ENCODE results near the gene RSRC1.
"Not testable (repeated sequence)": the region's sequence is repeated elsewhere in the genome, so short reads cannot be mapped to it uniquely, and the experiment has no call there.

The RSRC1 gene

DNA sequence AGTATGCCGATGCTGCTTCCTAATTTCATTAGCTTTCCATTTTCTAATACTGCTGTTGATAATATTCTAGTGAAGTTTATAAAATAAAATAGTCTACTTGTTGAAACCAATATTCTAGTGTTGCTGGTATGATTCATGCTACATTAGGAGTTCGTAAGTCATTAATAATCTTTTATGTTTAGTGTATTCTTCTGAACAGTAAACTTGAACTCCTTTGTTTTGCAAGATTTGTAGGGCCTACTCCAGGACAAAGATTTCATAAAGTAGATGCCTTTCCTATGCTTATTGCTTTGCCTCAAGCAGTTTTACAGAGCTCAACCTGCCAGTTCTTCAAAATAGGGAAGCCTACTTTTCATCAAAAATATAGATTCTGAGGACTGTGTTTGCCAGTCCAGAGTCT lies 111.5 kb downstream of the RSRC1 start:
- DNase-seq (ENCODE audit: low read depth in 2 of 2) = no peak

- no peak for DNase-seq (ENCODE audit: low read depth in 2 of 2)
Observed at GRCh38 chr3:158226429-158226828, 116.5 kb downstream of the RSRC1 start.

DNA sequence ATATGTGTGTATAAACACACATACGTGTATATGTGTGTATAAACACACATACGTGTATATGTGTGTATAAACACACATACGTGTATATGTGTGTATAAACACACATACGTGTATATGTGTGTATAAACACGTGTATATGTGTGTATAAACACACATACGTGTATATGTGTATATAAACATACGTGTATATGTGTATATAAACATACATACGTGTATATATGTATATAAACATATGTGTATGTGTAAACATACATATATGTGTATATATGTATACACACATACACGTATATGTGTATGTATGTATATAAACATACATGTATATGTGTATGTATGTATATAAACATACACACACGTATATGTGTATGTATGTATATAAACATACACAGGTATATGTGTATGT lies 119.1 kb downstream of the RSRC1 start:
- not testable (repeated sequence) for DNase-seq (ENCODE audit: low read depth in 2 of 2)

- no peak for DNase-seq (ENCODE audit: low read depth in 2 of 2)
Observed at GRCh38 chr3:158233791-158234190, 123.9 kb downstream of the RSRC1 start.

- no peak for DNase-seq (ENCODE audit: low read depth in 2 of 2)
Observed at GRCh38 chr3:158244274-158244673, 134.4 kb downstream of the RSRC1 start.

GRCh38 chr3:158247288-158247687 lies 137.4 kb downstream of the RSRC1 start:
- no peak for DNase-seq (ENCODE audit: low read depth in 2 of 2)

DNA sequence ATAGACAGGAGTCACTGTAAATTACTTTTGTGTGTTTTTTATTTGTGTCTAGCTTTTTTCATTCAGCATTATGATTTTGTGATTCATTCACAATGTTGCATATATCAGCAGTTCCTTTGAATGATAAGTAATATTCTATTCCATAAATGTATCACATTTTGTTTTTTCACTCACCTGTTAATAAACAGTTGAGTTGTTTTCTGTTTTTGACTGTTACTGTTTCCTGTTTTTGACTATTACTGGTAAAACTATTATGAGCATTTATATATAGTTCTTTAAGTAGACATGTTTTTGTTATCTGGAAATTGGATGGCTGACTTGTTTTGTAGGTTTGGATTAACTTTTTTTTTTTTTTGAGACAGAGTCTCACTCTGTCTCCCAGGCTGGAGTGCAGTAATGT lies 138.4 kb downstream of the RSRC1 start:
- DNase-seq (ENCODE audit: low read depth in 2 of 2) = no peak

GRCh38 chr3:158249183-158249582 lies 139.3 kb downstream of the RSRC1 start:
- DNase-seq (ENCODE audit: low read depth in 2 of 2) = no peak

DNA sequence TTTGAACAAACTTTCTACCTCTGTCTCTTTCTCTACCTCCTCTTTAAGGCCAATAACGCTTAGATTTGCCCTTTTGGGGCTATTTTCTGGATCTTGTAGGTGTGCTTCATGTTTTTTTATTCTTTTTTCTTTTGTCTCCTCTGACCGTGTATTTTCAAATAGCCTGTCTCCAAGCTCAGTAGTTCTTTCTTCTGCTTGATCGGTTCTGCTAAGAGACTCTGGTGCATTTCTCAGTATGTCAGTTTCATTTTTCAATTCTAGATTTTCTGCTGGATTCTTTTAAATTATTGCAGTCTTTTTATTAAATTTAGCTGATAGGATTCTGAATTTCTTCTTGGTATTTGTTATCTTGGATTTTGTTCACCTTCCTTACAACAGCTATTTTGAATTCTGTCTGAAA lies 148.7 kb downstream of the RSRC1 start:
- DNase-seq (ENCODE audit: low read depth in 2 of 2) = no peak

GRCh38 chr3:158260392-158260791 lies 150.5 kb downstream of the RSRC1 start:
- DNase-seq (ENCODE audit: low read depth in 2 of 2) = no peak

DNA sequence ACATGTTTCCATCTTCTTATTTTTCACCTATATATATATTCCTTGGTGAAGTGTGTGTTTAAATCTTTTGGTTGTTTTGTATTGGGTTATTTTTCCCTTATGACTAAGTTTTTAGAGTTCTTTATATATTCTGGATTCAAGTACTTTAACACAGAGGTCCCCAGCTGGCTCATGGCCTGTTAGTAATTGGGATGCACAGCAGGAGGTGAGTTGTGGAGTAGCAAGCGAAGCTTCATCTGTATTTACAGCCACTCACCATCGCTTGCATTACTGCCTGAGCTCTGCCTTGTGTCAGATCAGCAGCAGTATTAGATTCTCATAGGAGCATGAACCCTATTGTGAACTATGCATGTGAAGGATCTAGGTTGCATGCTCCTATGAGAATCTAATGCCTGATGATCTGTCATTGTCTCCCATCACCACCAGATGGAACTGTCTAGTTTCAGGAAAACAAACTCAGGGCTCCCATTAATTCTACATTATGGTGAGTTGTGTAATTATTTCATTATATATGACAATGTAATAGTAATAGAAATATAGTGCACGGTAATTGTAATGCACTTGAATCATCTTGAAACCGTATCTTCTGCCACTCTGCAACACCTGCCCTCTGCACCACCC lies 151.6 kb downstream of the RSRC1 start:
- DNase-seq (ENCODE audit: low read depth in 2 of 2) = no peak

GRCh38 chr3:158264894-158265293 lies 155.0 kb downstream of the RSRC1 start:
- DNase-seq (ENCODE audit: low read depth in 2 of 2) = no peak

DNA sequence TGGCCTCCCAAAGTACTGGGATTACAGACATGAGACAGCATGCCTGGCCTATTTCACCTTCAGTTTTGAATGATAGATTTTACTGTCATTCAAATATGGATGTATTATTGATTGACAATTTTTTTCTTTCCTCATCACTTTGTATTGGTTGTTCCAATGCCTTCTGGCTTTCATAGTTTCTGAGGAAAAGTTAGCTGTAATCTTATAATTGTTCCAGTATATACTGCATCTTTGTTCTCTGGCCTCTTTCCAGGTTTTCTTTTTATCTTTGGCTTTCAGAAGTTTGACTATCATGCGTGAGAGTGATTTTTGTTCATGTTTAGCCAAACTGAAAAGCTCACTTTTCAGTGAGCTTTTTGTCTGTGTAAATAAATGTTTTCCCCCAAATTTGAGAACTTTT lies 157.1 kb downstream of the RSRC1 start:
- DNase-seq (ENCODE audit: low read depth in 2 of 2) = no peak

GRCh38 chr3:158269942-158270341 lies 160.1 kb downstream of the RSRC1 start:
- DNase-seq (ENCODE audit: low read depth in 2 of 2) = no peak

DNA sequence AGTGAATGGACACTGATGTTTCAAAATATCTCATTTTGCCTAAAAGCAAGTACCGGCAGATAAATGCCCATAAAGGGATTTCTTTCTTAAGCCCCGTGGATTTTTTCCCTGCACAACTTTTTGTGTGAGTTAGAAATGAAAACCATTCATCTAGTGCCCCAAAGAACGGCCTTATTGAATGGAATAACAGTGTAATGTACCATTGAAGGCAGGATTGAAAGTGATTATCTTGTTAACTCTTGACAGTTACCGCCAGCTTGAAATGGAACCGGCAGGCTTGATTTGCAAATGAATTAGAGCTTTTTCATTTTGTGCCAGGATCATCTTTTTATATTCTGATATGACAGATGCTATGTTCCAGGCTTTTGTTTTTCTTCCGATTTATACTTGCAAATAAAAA lies 162.2 kb downstream of the RSRC1 start:
- DNase-seq (ENCODE audit: low read depth in 2 of 2) = no peak

GRCh38 chr3:158273656-158274055 lies 163.8 kb downstream of the RSRC1 start:
- no peak for DNase-seq (ENCODE audit: low read depth in 2 of 2)

DNA sequence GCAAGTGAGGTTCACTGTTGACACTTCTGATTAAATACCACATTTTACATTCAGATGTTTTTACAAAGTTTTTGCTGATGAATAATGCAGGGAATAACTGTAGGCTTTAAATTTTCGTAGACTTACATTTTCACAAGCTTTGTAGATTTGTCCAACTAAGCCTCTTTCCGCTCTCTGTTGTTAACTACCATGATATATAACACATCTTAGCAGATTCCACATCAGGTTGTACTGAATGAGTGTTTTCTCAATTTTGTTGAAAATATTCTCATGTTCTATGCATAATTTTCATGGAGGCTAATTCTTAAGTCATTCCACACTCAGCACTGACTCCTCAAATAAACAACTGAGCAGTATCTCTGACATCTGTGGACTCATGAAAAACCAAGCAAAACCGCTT lies 168.3 kb downstream of the RSRC1 start:
- no peak for DNase-seq (ENCODE audit: low read depth in 2 of 2)

GRCh38 chr3:158279609-158280008 lies 169.7 kb downstream of the RSRC1 start:
- no peak for DNase-seq (ENCODE audit: low read depth in 2 of 2)

DNA sequence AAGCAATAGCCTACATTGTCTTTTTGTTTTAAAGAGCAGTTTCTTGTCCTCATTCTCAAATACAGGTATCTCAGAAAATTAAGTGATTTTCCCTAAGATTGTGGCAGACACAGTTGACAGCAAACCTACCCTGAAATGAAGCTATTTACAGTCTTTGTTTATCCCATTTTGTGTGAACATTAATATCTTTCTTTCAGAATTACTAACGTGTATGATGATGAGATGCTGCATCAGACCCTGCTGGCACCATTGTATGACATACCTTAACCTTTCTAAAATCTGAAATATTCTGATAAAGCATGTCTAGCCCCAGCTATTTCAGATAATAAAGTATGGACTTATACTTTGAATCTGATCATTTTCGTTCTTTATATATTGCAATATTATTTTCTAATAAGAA lies 185.9 kb downstream of the RSRC1 start:
- DNase-seq (ENCODE audit: low read depth in 2 of 2) = no peak

DNA sequence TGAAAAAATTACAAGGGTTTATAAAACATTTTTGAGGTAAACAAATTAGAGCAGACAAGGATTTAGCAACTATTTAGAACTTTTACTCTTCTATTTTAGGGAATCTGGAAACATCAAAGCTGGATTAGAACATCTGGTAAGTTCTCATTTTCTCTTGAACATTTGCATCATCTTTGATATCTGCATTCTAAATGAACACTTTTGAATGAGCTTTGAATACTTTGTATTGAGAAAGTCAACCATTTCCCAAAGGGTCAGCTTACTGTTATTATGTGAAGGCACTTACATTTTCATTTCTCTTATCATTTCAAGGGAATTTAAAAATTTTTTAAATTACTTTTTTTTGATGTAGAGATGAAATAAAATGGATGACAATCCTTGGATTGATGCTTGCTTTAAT lies 188.1 kb downstream of the RSRC1 start:
- no peak for DNase-seq (ENCODE audit: low read depth in 2 of 2)

DNA sequence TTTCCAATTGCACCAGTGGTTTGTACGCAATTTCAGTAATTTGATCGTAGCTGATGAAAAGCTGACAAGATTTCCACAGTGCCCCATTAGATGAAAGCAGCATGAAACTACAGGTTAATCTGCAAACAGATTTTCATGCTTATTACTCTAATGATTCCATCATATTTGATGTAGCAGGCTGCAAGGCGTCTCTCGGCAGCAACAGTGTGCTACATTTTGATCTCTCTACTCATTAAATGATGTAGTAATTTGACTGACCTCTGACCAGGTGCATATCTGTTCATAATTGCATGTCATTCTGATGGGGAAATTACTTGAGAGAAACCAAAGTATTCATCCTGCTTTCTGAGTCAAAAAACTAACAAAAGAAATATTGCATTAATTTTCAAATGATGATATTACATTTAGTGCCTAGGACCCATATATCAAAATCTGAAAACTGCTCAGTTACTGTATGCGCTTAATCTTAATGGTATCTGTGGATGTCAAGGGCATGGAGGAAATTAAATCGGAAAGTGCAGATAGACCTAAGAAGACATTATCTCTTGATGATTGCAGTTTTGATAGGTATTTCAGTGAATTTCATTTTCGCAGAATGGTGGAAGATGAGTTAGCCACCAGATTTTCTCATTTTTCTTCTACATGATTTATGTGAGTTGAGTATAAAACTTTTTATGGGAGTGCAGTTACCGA lies 198.5 kb downstream of the RSRC1 start:
- no peak for DNase-seq (ENCODE audit: low read depth in 2 of 2)

GRCh38 chr3:158312560-158313141 lies 202.8 kb downstream of the RSRC1 start:
- DNase-seq (ENCODE audit: low read depth in 2 of 2) = no peak

GRCh38 chr3:158313338-158313927 lies 203.5 kb downstream of the RSRC1 start:
- DNase-seq (ENCODE audit: low read depth in 2 of 2) = peak; percentile 8 to 10
